ENCODE measurements around the gene C16orf74. TPM values are rescaled to one million over a fixed set of nuclear protein-coding genes. Genes with fewer than 3 reads are reported as not detected.

C16orf74 gene
- total and polyA plus RNA-seq, 2 of the 8 experiments (the other 6 are each of a cell fraction or from before 2014, with no cell fraction given): 7.3 to 9.3 TPM

- Histone ChIP-seq H4K5ac (ENCODE audit: insufficient read length, low read depth, low read length) (no peak overlapping the region), H3K9me3 (ENCODE audit: insufficient read depth in 2 of 2, low read depth in 1 of 2, low read length in 1 of 2) (peaks cover 0 to 2% of the 10 kb centered on the region in 2 experiments; a peak in 1 of 4 replicates), H4K91ac (replicated peaks; ENCODE audit: insufficient read length, low read length) (no peak overlapping the region), H3K14ac (ENCODE audit: insufficient read length) (no peak overlapping the region), H3K56ac (replicated peaks; ENCODE audit: insufficient read length, low read depth, low read length) (no peak overlapping the region), H3K9ac (replicated peaks in 1 of 4; ENCODE audit: extremely low read depth in 1 of 4, low read depth in 3 of 4, low read length in 3 of 4) (no peak overlapping the region), H2AK5ac (ENCODE audit: low read depth, low read length) (no peak overlapping the region), H2BK5ac (ENCODE audit: low read depth, low read length) (no peak overlapping the region), H3K23me2 (ENCODE audit: low read depth, low read length) (no peaks in the 10 kb centered on the region), H2BK120ac (replicated peaks; ENCODE audit: low read depth, low read length) (no peak overlapping the region), H4K20me1 (replicated peaks in 1 of 2; ENCODE audit: control insufficient read depth in 1 of 2, insufficient read depth in 2 of 2, low read length in 2 of 2) (peaks cover 13 to 17% of the 10 kb centered on the region in 2 experiments), H3K79me2 (ENCODE audit: control insufficient read depth in 1 of 2, insufficient read depth in 2 of 2, low read length in 2 of 2) (peaks cover 6 to 62% of the 10 kb centered on the region in 2 experiments; a peak in 3 of 4 replicates), H2AFZ (ENCODE audit: low read length) (no peak overlapping the region), H4K8ac (ENCODE audit: extremely low read depth, insufficient read depth, low read length) (no peak overlapping the region), H2BK15ac (ENCODE audit: low read length) (no peak overlapping the region), H2BK12ac (ENCODE audit: low read depth, low read length) (no peak overlapping the region), H2BK20ac (ENCODE audit: low read length) (no peak overlapping the region), H3K18ac (ENCODE audit: extremely low read depth, low read length) (no peak overlapping the region), H3K4me2 (ENCODE audit: insufficient read depth in 1 of 2, low read depth in 2 of 2, low read length in 2 of 2) (no peak overlapping the region), H3K36me3 (ENCODE audit: control insufficient read depth in 2 of 4, insufficient read depth in 4 of 4, low read length in 3 of 4) (peaks cover 3 to 47% (median 23%) of the 10 kb centered on the region in 4 experiments; a peak in 7 of 8 replicates), H3K27me3 (replicated peaks in 1 of 4; ENCODE audit: control insufficient read depth in 3 of 4, extremely low read depth in 1 of 4, insufficient read depth in 3 of 4, low read length in 3 of 4) (no peaks in the 10 kb centered on the region), H3K4ac (replicated peaks; ENCODE audit: insufficient read length, low read depth, low read length) (no peak overlapping the region), H3K23ac (ENCODE audit: insufficient read length) (no peak overlapping the region), H3K27ac (ENCODE audit: low read depth, low read length) (no peak overlapping the region), H3K79me1 (ENCODE audit: low read depth, low read length) (peaks cover 13% of the 10 kb centered on the region; the same call in 1 of the 2 replicates), H3K4me3 (ENCODE audit: extremely low read depth in 1 of 4, insufficient read depth in 2 of 4, low read depth in 3 of 4, low read length in 4 of 4) (no peak overlapping the region), H3K4me1 (replicated peaks in 1 of 4; ENCODE audit: control insufficient read depth in 3 of 4, insufficient read depth in 4 of 4, low read length in 3 of 4) (no peaks in the 10 kb centered on the region)
- WGBS, 2 experiments (ENCODE audit: extremely low coverage in 1 of 2, insufficient coverage in 1 of 2, insufficient read length in 1 of 2, insufficient replicate concordance in 2 of 2, low coverage in 1 of 2, low lambda C conversion rate in 2 of 2, missing lambda C conversion rate in 1 of 2): 90% methylated on average over 11 of the region's 11 CpGs; no CpG with 5 or more reads in 1 of the 2 experiments
- DNase-seq (ENCODE audit: low read depth in 1 of 2, low spot score in 2 of 2) (no peak), FAIRE-seq (no peak)
- TF ChIP-seq POU5F1 (IDR thresholded peaks at IDR 0.05; ENCODE audit: low read depth, low read length) (no peak), SP1 (IDR thresholded peaks at IDR 0.05; ENCODE audit: low read depth, low read length) (no peak), ASH2L (IDR thresholded peaks at IDR 0.05; ENCODE audit: low read length) (no peak), SRF (IDR thresholded peaks at IDR 0.05; ENCODE audit: low read depth, low read length) (no peak), MAX (IDR thresholded peaks at IDR 0.05) (no peak), POLR2AphosphoS5 (IDR thresholded peaks at IDR 0.05; ENCODE audit: low read depth, low read length) (no peak), RFX5 (IDR thresholded peaks at IDR 0.05; ENCODE audit: borderline replicate concordance, low read depth, low read length) (no peak), GABPA (IDR thresholded peaks at IDR 0.05; ENCODE audit: borderline replicate concordance, insufficient read depth, low read length) (no peak), JUN (IDR thresholded peaks at IDR 0.05; ENCODE audit: low read depth, low read length) (no peak), TAF1 (IDR thresholded peaks at IDR 0.05; ENCODE audit: low read depth, low read length) (no peak)
- CTCF ChIA-PET (ENCODE audit: partially characterized antibody): interaction anchor here (0.6 to 1.8 kb wide), 3 partner anchors 10 to 31 kb away, joined by 3 to 5 read pairs (median 3); no protein-coding TSS in a partner anchor
- POLR2A ChIA-PET (ENCODE audit: partially characterized antibody): interaction anchor here (2.4 kb wide), 1 partner anchor 10 kb away, joined by 6 read pairs; no protein-coding TSS in a partner anchor
Measured at GRCh38 chr16:85788819-85789218, 37.9 kb upstream of the C16orf74 start.
